AG09319 (cell line): Measurements from ENCODE around the gene SEMA4A.
"Not testable (repeated sequence)": the region's sequence is repeated elsewhere in the genome, so short reads cannot be mapped to it uniquely, and the experiment has no call there.

Source experiments
- DNase-seq: peaks from one replicate; pipeline ENCODE4 v3.0.0-alpha.2; 2010; ENCODE audit warnings: low read depth; ENCODE audit errors: extremely low read depth
- CTCF ChIP-seq: IDR thresholded peaks from 2 replicates; pipeline ENCODE4 v1.5.1; 2011; ENCODE audit warnings: low read depth, mild to moderate bottlenecking, inconsistent platforms, low read length, moderate library complexity

Gene SEMA4A

GRCh38 chr1:156121457-156121856 is 31.9 kb upstream of the SEMA4A start:
- no peak for TF ChIP-seq CTCF
- DNase-seq, result no peak

DNA sequence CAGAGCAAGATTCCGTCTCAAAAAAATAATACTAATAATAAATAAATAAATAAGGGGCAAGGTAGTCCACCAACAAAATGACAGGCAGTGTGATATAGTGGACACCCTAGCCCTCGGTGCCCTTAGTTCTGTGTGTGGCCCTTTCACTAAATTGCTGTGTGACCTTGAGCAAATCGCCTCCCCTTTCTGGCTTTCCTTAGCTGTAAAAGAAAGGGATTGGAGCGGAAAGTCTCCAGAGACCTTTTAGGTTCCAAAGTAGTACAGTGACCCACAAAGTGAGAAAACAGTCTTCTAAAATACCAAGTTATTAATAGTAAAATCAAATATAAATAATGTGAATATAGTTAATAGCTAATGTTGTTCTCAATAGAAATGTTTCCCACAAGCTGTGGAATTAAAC is 31.3 kb upstream of the SEMA4A start:
- no peak for DNase-seq
- TF ChIP-seq CTCF, result no peak

GRCh38 chr1:156122519-156123355 is 30.6 kb upstream of the SEMA4A start:
- no peak for TF ChIP-seq CTCF
- no peak for DNase-seq

DNA sequence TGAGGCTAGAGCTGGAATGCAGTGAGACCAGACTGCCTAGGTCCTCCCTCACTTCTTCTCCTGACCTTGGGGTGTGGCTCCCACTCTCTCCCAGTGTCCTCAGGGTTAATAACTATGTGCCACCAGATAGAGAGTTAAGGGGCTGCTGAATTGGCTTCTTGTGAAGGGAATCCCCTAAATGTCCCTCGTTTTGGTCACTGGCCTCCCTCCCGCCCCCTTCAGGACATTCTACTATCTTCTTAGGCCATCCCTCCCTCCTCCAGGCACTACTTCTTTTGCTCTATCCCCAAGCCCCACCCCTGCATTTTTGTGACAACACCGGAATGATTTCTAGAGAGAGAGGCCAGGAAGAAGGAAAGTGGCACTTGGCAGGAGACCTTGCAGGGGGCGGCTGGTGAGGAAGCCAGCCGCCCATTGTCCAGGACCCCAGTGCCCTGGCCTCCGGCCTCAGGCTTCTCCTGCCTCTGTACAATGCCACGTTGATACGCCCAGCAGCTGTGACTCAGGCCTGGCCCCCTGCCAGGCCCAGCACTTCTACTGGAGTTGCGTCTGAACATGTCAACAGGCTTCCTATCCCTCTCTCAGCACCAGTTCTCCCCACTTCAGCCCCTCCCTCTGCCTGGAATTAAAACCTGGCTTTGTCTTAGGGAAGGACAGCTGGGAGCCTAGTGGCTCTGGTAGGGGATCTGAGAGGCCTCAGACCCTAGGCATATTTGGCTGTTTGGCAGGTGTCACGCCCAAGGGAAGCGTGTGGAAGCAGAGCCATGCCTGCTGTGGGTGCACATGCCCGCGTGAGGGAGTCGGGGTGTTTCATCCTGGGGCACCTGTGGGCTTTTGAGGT is 29.8 kb upstream of the SEMA4A start:
- peak; percentile 97 for DNase-seq
- peak; percentile 34 for TF ChIP-seq CTCF

DNA sequence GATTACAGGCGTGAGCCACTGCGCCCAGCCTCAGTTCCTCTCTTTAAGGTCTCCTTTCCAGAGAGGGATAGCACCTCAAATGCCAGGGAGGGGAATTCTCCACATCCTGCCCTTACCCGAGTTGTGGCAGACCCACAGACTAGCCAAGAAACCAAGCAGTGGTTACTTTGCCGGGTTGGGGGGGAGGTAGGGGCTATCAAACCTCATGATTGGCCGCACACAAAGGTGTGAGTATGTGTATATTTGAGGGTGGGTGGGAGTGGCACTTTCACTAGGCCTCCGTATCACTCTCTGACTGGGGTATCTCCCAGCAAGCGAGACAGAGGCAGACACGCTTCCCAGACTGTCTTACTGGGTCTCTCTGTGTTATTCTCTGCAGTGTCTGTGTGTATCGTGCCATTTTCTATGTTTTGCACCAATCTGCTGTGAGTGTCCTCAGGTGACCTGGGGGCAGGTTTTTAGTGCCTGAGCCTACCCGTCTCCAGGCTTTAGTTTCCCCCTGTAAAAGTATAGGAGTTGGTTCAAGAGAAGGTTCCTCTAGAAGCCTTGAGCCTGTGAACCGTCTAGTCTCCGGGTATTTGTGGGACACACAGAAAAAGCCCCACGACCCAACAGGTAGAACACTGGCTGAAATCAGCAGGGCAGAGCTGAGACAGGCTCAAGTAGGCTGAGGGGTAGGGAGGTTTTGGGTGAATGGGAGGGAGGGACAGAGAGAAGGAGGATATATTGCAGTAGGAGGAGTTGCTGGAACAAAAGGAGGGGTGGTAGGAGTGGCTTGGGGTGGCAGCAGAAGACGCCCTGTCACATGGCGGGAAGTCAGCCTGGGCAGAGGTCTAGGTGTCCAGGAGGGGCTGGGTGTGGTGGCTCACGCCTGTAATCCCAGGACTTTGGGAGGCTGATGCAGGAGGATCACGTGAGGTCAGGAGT is 28.6 kb upstream of the SEMA4A start:
- no peak for TF ChIP-seq CTCF
- no peak for DNase-seq

DNA sequence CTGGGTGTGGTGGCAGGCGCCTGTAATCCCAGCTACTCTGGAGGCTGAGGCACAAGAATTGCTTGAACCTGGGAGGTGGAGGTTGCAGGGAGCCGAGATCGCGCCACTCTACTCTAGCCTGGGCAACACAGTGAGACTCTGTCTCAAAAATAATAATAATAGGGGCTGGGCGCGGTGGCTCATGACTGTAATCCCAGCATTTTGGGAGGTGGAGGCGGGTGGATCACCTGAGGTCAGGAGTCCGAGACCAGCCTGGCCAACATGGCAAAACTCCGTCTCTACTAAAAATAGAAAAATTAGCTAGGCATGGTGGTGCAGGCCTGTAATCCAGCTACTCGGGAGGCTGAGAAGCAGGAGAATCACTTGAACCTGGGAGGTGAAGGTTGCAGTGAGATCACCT is 27.8 kb upstream of the SEMA4A start:
- not testable (repeated sequence) for DNase-seq

- peak; percentile 93 for DNase-seq
- peak; percentile 58 for TF ChIP-seq CTCF
Measured at GRCh38 chr1:156126043-156126629, 27.2 kb upstream of the SEMA4A start.
